ENCODE results near the gene PDHA1. TPM values are rescaled to one million over a fixed set of nuclear protein-coding genes. Genes with fewer than 3 reads are reported as not detected.

Gene PDHA1
- total and polyA plus RNA-seq, 4 experiments from 2014 or later, result 75.4 to 124 (median 98.0) TPM

Other genes with a start within 250 kb of the PDHA1 start
- gene ADGRG2, start 221.5 kb upstream of the PDHA1 start, total RNA-seq, result not detected
- not detected for gene ADGRG2, start 221.5 kb upstream of the PDHA1 start, polyA plus RNA-seq
- not detected for gene MAP3K15, start 171.6 kb downstream of the PDHA1 start, total RNA-seq
- gene MAP3K15, start 171.6 kb downstream of the PDHA1 start, polyA plus RNA-seq, result not detected